GM23338 (cell line): Measurements from ENCODE around the gene NLRC3. TPM values are rescaled to one million over a fixed set of nuclear protein-coding genes. Genes with fewer than 3 reads are reported as not detected.

Experiments
- ATAC-seq: fragments of 200-7000 bp; cut with Tn5 transposase; 3 replicates; pipeline ENCODE4 v1.9.1; 2020
- DNase-seq: peaks from one replicate; pipeline ENCODE4 v3.0.0-alpha.2; 2015; ENCODE audit warnings: low spot score
- H2AFZ ChIP-seq: fragments of 200-600 bp; sonication (generic); 2 replicates; pipeline ENCODE4 v1.8.0; 2016; ENCODE audit warnings: antibody characterized with exemption, mild to moderate bottlenecking, moderate library complexity
- H3F3A ChIP-seq: fragments of 200-600 bp; sonication (generic); replicated peaks from 2 replicates; pipeline ENCODE4 v1.8.0; 2017; ENCODE audit warnings: antibody characterized with exemption, mixed run types, low read depth
- H3K27ac ChIP-seq: fragments of 200-600 bp; sonication (generic); 2 replicates; pipeline ENCODE4 v1.6.1; 2016; ENCODE audit warnings: low read depth
- H3K27me3 ChIP-seq: fragments of 200-600 bp; sonication (generic); 2 replicates; pipeline ENCODE4 v1.8.0; 2016; ENCODE audit warnings: mild to moderate bottlenecking, mixed run types, moderate library complexity; ENCODE audit not compliant: insufficient read depth
- H3K36me3 ChIP-seq: fragments of 200-600 bp; sonication (generic); 2 replicates; pipeline ENCODE4 v1.8.0; 2016; ENCODE audit warnings: mild to moderate bottlenecking; ENCODE audit not compliant: insufficient read depth
- H3K4me1 ChIP-seq: fragments of 200-600 bp; sonication (generic); 2 replicates; pipeline ENCODE4 v1.8.0; 2016; ENCODE audit warnings: mild to moderate bottlenecking, moderate library complexity; ENCODE audit not compliant: insufficient read depth
- H3K4me2 ChIP-seq: fragments of 200-600 bp; sonication (generic); 2 replicates; pipeline ENCODE4 v1.7.1; 2017; ENCODE audit warnings: mixed run types
- H3K4me3 ChIP-seq: fragments of 200-600 bp; sonication (generic); 2 replicates; pipeline ENCODE4 v1.6.1; 2016; ENCODE audit warnings: mixed run types
- H3K79me2 ChIP-seq: fragments of 200-600 bp; sonication (generic); replicated peaks from 2 replicates; pipeline ENCODE4 v1.8.0; 2017; ENCODE audit warnings: mild to moderate bottlenecking; ENCODE audit not compliant: insufficient read depth
- H3K9me2 ChIP-seq: fragments of 200-600 bp; sonication (generic); 2 replicates; pipeline ENCODE4 v1.8.0; 2017; ENCODE audit not compliant: insufficient read depth
- H4K20me1 ChIP-seq: fragments of 200-600 bp; sonication (generic); replicated peaks from 2 replicates; pipeline ENCODE4 v1.8.0; 2017; ENCODE audit warnings: mild to moderate bottlenecking; ENCODE audit not compliant: insufficient read depth
- H3K27ac Mint-ChIP-seq: 2 replicates; pipeline ENCODE4 v1.8.0; 2020; ENCODE audit warnings: inconsistent platforms, mild to moderate bottlenecking, moderate library complexity, mixed read lengths
- H3K27me3 Mint-ChIP-seq: 3 replicates; pipeline ENCODE4 v1.8.0; 2022; ENCODE audit warnings: low read depth, mild to moderate bottlenecking, moderate library complexity, mixed read lengths, inconsistent platforms; ENCODE audit not compliant: insufficient read depth, poor library complexity
- H3K36me3 Mint-ChIP-seq: 3 replicates; pipeline ENCODE4 v1.8.0; 2021; ENCODE audit warnings: low read depth, mild to moderate bottlenecking, inconsistent platforms, moderate library complexity, mixed read lengths
- H3K4me1 Mint-ChIP-seq: 3 replicates; pipeline ENCODE4 v1.8.0; 2020; ENCODE audit warnings: mild to moderate bottlenecking, inconsistent platforms, mixed read lengths
- H3K4me3 Mint-ChIP-seq: 3 replicates; pipeline ENCODE4 v1.8.0; 2021; ENCODE audit warnings: moderate library complexity, mild to moderate bottlenecking, inconsistent platforms, mixed read lengths
- H3K9me3 Mint-ChIP-seq: 3 replicates; pipeline ENCODE4 v1.8.0; 2020; ENCODE audit warnings: moderate library complexity, mild to moderate bottlenecking, inconsistent platforms, mixed read lengths
- CREB1 ChIP-seq: fragments of 250-450 bp; sonication (Bioruptor Pico); IDR thresholded peaks from 2 replicates; pipeline ENCODE4 v1.5.0; 2020; ENCODE audit warnings: low read depth, mild to moderate bottlenecking, moderate library complexity
- EZH2 ChIP-seq: fragments of 200-600 bp; sonication (generic); IDR thresholded peaks from one replicate; pipeline ENCODE4 v1.8.0; 2017; ENCODE audit warnings: antibody characterized with exemption, mild to moderate bottlenecking, low read depth; ENCODE audit not compliant: unreplicated experiment
- JUNB ChIP-seq: IDR thresholded peaks from one replicate; pipeline ENCODE4 v1.6.1; 2016; ENCODE audit warnings: antibody characterized with exemption; ENCODE audit not compliant: unreplicated experiment
- POLR2AphosphoS5 ChIP-seq: IDR thresholded peaks from 2 replicates; pipeline ENCODE4 v1.6.1; 2016; ENCODE audit warnings: antibody characterized with exemption, low read depth
- STAT1 ChIP-seq: IDR thresholded peaks from one replicate; pipeline ENCODE4 v1.6.1; 2016; ENCODE audit warnings: antibody characterized with exemption; ENCODE audit not compliant: unreplicated experiment
- ZNF114 ChIP-seq: fragments of 250-450 bp; sonication (Bioruptor Pico); IDR thresholded peaks from 2 replicates; pipeline ENCODE4 v1.5.0; 2020; ENCODE audit warnings: mild to moderate bottlenecking, moderate library complexity
- ZNF331 ChIP-seq: fragments of 250-450 bp; sonication (Bioruptor Pico); IDR thresholded peaks from 2 replicates; pipeline ENCODE4 v1.5.0; 2020; ENCODE audit warnings: low read depth, mild to moderate bottlenecking, moderate library complexity
- polyA plus RNA-seq: library from polyadenylated mRNA; unstranded; fragments of >200 nt; fragmentation: Nextera tagmentation; extraction: Ambion mirVana; gene quantifications from 2 replicates; pipeline ENCODE4 v1.2.1, GENCODE V29; 2016
- total RNA-seq: library from RNA; depleted of rRNA; stranded (reverse); fragments of >200 nt; shearing (Covaris generic); gene quantifications from 2 replicates; pipeline ENCODE4 v1.2.3, GENCODE V29; 2014
- TF ChIP-seq, protein P1 (sequence below): fragments of 250-450 bp; sonication (Bioruptor Pico); IDR thresholded peaks from 2 replicates; pipeline ENCODE4 v1.5.0; 2020; ENCODE audit warnings: mild to moderate bottlenecking, moderate library complexity
- TF ChIP-seq, protein P2 (sequence below): IDR thresholded peaks from 2 replicates; pipeline ENCODE4 v1.6.1; 2016; ENCODE audit warnings: antibody characterized with exemption
- TF ChIP-seq, protein P3 (sequence below): IDR thresholded peaks from one replicate; pipeline ENCODE4 v1.6.1; 2018; ENCODE audit warnings: antibody characterized with exemption; ENCODE audit not compliant: unreplicated experiment

Gene NLRC3
- total and polyA plus RNA-seq, 2 experiments from 2014 or later = 0.11 to 0.49 TPM

DNA sequence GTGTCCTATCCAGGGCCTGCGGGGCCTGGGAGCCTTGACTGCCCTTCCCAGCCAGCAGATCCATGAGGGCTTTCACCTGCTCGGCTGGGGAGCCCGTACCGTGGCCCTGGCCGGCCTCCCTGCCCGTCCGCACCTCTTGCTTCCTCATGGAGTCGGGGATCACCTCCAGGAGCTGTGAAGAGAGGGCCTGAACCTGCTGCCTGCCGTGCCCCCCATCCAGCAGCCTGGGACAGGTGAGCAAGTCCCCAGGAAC is 12.4 kb downstream of the NLRC3 start:
- Histone ChIP-seq H2AFZ (no peak overlapping the region), H3K27ac (no peak overlapping the region), H3K36me3 (no peaks in the 10 kb centered on the region), H3K9me2 (no peaks in the 10 kb centered on the region), H3F3A (no peaks in the 10 kb centered on the region), H3K27me3 (no peaks in the 10 kb centered on the region), H3K79me2 (no peaks in the 10 kb centered on the region), H3K4me2 (no peak overlapping the region), H4K20me1 (no peaks in the 10 kb centered on the region), H3K4me1 (peaks cover 3% of the 10 kb centered on the region; the same call in 1 of the 2 replicates), H3K4me3 (no peak overlapping the region)
- Mint-ChIP-seq H3K4me1 (0 out of 3 replicates have a peak, but pooled peaks cover 3% of the 10 kb centered on the region), H3K36me3 (no peaks in the 10 kb centered on the region), H3K9me3 (no peaks in the 10 kb centered on the region), H3K27ac (no peak overlapping the region), H3K4me3 (no peak overlapping the region), H3K27me3 (peaks cover 3% of the 10 kb centered on the region)
- DNase-seq (no peak), ATAC-seq (no peak)
- TF ChIP-seq JUNB (no peak), EZH2 (no peak)

DNA sequence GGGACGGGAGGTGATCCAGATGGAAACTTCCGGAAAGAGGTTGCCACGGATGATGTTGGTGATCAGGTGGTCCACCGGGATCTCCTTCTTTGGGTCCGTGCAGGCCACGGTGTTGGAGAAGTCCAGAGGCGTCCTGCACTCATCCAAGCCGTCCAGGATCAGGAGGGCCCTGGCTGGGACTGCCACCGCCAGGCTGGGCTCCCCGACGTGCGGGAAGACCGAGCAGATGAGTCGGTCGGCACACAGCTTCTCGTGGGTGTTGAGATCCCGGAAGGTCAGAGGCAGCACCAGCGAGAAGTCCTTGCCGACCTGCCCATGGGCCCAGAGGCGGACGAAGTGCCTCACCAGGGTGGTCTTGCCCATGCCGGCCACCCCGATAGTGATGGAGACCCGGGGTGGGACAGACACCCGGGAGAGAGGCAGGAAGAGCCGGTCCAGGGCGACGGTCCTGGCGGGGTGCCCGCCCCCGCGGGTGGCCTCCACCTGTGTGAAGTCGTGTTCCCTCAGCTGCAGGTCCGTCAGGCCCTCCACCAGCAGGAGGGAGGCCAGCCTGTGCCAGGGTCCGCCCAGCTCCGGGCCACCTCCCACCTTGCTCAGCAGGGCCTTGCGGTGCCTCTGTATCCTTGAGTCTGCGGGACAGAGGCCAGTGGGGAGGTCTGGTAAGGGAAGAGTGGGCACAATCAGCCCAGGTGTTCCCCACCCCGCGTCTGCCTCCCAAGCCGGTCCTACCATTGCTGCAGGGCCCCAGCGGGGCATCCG is 12.9 kb downstream of the NLRC3 start:
- TF ChIP-seq, protein P1, sequence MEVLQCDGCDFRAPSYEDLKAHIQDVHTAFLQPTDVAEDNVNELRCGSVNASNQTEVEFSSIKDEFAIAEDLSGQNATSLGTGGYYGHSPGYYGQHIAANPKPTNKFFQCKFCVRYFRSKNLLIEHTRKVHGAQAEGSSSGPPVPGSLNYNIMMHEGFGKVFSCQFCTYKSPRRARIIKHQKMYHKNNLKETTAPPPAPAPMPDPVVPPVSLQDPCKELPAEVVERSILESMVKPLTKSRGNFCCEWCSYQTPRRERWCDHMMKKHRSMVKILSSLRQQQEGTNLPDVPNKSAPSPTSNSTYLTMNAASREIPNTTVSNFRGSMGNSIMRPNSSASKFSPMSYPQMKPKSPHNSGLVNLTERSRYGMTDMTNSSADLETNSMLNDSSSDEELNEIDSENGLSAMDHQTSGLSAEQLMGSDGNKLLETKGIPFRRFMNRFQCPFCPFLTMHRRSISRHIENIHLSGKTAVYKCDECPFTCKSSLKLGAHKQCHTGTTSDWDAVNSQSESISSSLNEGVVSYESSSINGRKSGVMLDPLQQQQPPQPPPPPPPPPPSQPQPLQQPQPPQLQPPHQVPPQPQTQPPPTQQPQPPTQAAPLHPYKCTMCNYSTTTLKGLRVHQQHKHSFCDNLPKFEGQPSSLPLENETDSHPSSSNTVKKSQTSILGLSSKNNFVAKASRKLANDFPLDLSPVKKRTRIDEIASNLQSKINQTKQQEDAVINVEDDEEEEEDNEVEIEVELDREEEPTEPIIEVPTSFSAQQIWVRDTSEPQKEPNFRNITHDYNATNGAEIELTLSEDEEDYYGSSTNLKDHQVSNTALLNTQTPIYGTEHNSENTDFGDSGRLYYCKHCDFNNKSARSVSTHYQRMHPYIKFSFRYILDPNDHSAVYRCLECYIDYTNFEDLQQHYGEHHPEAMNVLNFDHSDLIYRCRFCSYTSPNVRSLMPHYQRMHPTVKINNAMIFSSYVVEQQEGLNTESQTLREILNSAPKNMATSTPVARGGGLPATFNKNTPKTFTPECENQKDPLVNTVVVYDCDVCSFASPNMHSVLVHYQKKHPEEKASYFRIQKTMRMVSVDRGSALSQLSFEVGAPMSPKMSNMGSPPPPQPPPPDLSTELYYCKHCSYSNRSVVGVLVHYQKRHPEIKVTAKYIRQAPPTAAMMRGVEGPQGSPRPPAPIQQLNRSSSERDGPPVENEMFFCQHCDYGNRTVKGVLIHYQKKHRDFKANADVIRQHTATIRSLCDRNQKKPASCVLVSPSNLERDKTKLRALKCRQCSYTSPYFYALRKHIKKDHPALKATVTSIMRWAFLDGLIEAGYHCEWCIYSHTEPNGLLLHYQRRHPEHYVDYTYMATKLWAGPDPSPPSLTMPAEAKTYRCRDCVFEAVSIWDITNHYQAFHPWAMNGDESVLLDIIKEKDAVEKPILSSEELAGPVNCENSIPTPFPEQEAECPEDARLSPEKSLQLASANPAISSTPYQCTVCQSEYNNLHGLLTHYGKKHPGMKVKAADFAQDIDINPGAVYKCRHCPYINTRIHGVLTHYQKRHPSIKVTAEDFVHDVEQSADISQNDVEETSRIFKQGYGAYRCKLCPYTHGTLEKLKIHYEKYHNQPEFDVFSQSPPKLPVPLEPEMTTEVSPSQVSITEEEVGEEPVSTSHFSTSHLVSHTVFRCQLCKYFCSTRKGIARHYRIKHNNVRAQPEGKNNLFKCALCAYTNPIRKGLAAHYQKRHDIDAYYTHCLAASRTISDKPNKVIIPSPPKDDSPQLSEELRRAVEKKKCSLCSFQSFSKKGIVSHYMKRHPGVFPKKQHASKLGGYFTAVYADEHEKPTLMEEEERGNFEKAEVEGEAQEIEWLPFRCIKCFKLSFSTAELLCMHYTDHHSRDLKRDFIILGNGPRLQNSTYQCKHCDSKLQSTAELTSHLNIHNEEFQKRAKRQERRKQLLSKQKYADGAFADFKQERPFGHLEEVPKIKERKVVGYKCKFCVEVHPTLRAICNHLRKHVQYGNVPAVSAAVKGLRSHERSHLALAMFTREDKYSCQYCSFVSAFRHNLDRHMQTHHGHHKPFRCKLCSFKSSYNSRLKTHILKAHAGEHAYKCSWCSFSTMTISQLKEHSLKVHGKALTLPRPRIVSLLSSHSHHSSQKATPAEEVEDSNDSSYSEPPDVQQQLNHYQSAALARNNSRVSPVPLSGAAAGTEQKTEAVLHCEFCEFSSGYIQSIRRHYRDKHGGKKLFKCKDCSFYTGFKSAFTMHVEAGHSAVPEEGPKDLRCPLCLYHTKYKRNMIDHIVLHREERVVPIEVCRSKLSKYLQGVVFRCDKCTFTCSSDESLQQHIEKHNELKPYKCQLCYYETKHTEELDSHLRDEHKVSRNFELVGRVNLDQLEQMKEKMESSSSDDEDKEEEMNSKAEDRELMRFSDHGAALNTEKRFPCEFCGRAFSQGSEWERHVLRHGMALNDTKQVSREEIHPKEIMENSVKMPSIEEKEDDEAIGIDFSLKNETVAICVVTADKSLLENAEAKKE (CRISPR knock-in tag) = no peak
- TF ChIP-seq ZNF114 (CRISPR knock-in tag) (no peak), CREB1 (no peak), JUNB (no peak), POLR2AphosphoS5 (no peak), STAT1 (no peak), ZNF331 (no peak)
- TF ChIP-seq, protein P2, sequence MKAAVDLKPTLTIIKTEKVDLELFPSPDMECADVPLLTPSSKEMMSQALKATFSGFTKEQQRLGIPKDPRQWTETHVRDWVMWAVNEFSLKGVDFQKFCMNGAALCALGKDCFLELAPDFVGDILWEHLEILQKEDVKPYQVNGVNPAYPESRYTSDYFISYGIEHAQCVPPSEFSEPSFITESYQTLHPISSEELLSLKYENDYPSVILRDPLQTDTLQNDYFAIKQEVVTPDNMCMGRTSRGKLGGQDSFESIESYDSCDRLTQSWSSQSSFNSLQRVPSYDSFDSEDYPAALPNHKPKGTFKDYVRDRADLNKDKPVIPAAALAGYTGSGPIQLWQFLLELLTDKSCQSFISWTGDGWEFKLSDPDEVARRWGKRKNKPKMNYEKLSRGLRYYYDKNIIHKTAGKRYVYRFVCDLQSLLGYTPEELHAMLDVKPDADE = no peak
- TF ChIP-seq, protein P3, sequence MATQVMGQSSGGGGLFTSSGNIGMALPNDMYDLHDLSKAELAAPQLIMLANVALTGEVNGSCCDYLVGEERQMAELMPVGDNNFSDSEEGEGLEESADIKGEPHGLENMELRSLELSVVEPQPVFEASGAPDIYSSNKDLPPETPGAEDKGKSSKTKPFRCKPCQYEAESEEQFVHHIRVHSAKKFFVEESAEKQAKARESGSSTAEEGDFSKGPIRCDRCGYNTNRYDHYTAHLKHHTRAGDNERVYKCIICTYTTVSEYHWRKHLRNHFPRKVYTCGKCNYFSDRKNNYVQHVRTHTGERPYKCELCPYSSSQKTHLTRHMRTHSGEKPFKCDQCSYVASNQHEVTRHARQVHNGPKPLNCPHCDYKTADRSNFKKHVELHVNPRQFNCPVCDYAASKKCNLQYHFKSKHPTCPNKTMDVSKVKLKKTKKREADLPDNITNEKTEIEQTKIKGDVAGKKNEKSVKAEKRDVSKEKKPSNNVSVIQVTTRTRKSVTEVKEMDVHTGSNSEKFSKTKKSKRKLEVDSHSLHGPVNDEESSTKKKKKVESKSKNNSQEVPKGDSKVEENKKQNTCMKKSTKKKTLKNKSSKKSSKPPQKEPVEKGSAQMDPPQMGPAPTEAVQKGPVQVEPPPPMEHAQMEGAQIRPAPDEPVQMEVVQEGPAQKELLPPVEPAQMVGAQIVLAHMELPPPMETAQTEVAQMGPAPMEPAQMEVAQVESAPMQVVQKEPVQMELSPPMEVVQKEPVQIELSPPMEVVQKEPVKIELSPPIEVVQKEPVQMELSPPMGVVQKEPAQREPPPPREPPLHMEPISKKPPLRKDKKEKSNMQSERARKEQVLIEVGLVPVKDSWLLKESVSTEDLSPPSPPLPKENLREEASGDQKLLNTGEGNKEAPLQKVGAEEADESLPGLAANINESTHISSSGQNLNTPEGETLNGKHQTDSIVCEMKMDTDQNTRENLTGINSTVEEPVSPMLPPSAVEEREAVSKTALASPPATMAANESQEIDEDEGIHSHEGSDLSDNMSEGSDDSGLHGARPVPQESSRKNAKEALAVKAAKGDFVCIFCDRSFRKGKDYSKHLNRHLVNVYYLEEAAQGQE = no peak
- Histone ChIP-seq H3K4me1 (peaks cover 3% of the 10 kb centered on the region; the same call in 1 of the 2 replicates), H3K36me3 (no peaks in the 10 kb centered on the region), H3K4me3 (no peak overlapping the region), H3K27me3 (no peaks in the 10 kb centered on the region), H3F3A (no peaks in the 10 kb centered on the region), H3K79me2 (no peaks in the 10 kb centered on the region), H4K20me1 (no peaks in the 10 kb centered on the region), H2AFZ (no peak overlapping the region), H3K9me2 (no peaks in the 10 kb centered on the region), H3K4me2 (no peak overlapping the region), H3K27ac (no peak overlapping the region)
- Mint-ChIP-seq H3K27ac (no peak overlapping the region), H3K36me3 (no peaks in the 10 kb centered on the region), H3K9me3 (no peaks in the 10 kb centered on the region), H3K4me1 (0 out of 3 replicates have a peak, but pooled peaks cover 3% of the 10 kb centered on the region), H3K4me3 (no peak overlapping the region), H3K27me3 (peaks cover 3% of the 10 kb centered on the region)
- DNase-seq (no peak), ATAC-seq (no peak)
